Muscle of back (tissue), 11 donors: Measurements from ENCODE around the gene ATF5. TPM values are rescaled to one million over a fixed set of nuclear protein-coding genes. Genes with fewer than 3 reads are reported as not detected.

ENCODE experiments used
- DNase-seq, 3 donors: peaks; one replicate each; pipeline versions ENCODE4 v3.0.0 to v3.0.0-alpha.2; 2013
- polyA plus RNA-seq, 10 donors: library from polyadenylated mRNA; unstranded; fragments of 120-200 nt; gene quantifications; one replicate each; pipeline ENCODE4 v1.2.1, GENCODE V29; 2013; ENCODE audit not compliant: insufficient read length in 10 of 10

The ATF5 gene
- polyA plus RNA-seq, 10 donors: 14.5 to 30.1 (median 23.7) TPM

- DNase-seq: peak in 2 of 3 donors; percentile 6 to 24
Measured at GRCh38 chr19:49973987-49974386, 45.0 kb downstream of the ATF5 start.

- DNase-seq: no peak
Measured at GRCh38 chr19:49975051-49975450, 46.0 kb downstream of the ATF5 start.

GRCh38 chr19:49976496-49976895 lies 47.5 kb downstream of the ATF5 start:
- no peak for DNase-seq

- no peak for DNase-seq
Measured at GRCh38 chr19:49977076-49977475, 48.1 kb downstream of the ATF5 start.

GRCh38 chr19:49977881-49978280 lies 48.9 kb downstream of the ATF5 start:
- no peak for DNase-seq

- no peak for DNase-seq
Measured at GRCh38 chr19:49978324-49978723, 49.3 kb downstream of the ATF5 start.

GRCh38 chr19:49981603-49982593 lies 52.9 kb downstream of the ATF5 start:
- DNase-seq: no peak

Other genes starting within 250 kb of the ATF5 start
- 1 to 10 TPM in 4 of 10 donors, under 1 TPM in 6; 0.47 to 1.4 (median 0.93) TPM for gene ADM5, start 239.6 kb upstream of the ATF5 start, polyA plus RNA-seq
- gene CPT1C, start 238.1 kb upstream of the ATF5 start, polyA plus RNA-seq: 10 to 100 TPM in 3 of 10 donors, 1 to 10 TPM in 7; 7.0 to 21.4 (median 9.7) TPM
- 1 to 10 TPM in 2 of 10 donors, under 1 TPM in 8; 0.39 to 1.2 (median 0.81) TPM for gene TSKS, start 165.9 kb upstream of the ATF5 start, polyA plus RNA-seq
- 10 to 100 TPM; 47.9 to 61.1 (median 54.5) TPM for gene AP2A1, start 162.2 kb upstream of the ATF5 start, polyA plus RNA-seq
- gene FUZ, start 115.9 kb upstream of the ATF5 start, polyA plus RNA-seq: 10 to 100 TPM; 13.3 to 21.5 (median 16.0) TPM
- gene MED25, start 110.9 kb upstream of the ATF5 start, polyA plus RNA-seq: 10 to 100 TPM; 22.4 to 33.5 (median 29.0) TPM
- gene PTOV1, start 78.0 kb upstream of the ATF5 start, polyA plus RNA-seq: 100 to 1,000 TPM; 162 to 212 (median 191) TPM
- gene PNKP, start 61.6 kb upstream of the ATF5 start, polyA plus RNA-seq: 10 to 100 TPM; 17.2 to 41.4 (median 26.2) TPM
- gene AKT1S1, start 51.9 kb upstream of the ATF5 start, polyA plus RNA-seq: 10 to 100 TPM; 27.4 to 39.4 (median 32.2) TPM
- 10 to 100 TPM; 28.2 to 39.9 (median 31.9) TPM for gene TBC1D17, start 51.5 kb upstream of the ATF5 start, polyA plus RNA-seq
- gene IL4I1, start 32.3 kb upstream of the ATF5 start, polyA plus RNA-seq: 1 to 10 TPM in 3 of 10 donors, under 1 TPM in 7; 0.46 to 1.2 (median 0.81) TPM
- gene NUP62, start 299 bp downstream of the ATF5 start, polyA plus RNA-seq: 10 to 100 TPM; 39.3 to 61.8 (median 47.7) TPM
- 1 to 10 TPM in 2 of 10 donors, under 1 TPM in 8; 0.51 to 1.2 (median 0.80) TPM for gene SIGLEC11, start 32.0 kb downstream of the ATF5 start, polyA plus RNA-seq
- gene VRK3, start 96.2 kb downstream of the ATF5 start, polyA plus RNA-seq: 10 to 100 TPM; 15.1 to 23.0 (median 19.6) TPM
- gene ZNF473, start 96.8 kb downstream of the ATF5 start, polyA plus RNA-seq: 1 to 10 TPM; 6.2 to 9.0 (median 7.5) TPM
- gene IZUMO2, start 234.1 kb downstream of the ATF5 start, polyA plus RNA-seq: not detected